GM21737 (cell line): ENCODE data around the gene FGF5.
"Not testable (repeated sequence)": the region's sequence is repeated elsewhere in the genome, so short reads cannot be mapped to it uniquely, and the experiment has no call there.

Experiments
- ATAC-seq: cut with Tn5 transposase; IDR thresholded peaks from one replicate; pipeline ENCODE4 v1.9.1; 2021; ENCODE audit warnings: mild to moderate bottlenecking, moderate library complexity; ENCODE audit not compliant: unreplicated experiment

Gene FGF5

GRCh38 chr4:80253510-80253909 lies 13.0 kb upstream of the FGF5 start:
- no peak for ATAC-seq

- no peak for ATAC-seq
These were observed 12.3 kb upstream of the FGF5 start for GRCh38 chr4:80254114-80254513.

- ATAC-seq, result no peak
These were observed 11.0 kb upstream of the FGF5 start for GRCh38 chr4:80255329-80256095.

- ATAC-seq, result no peak
These were observed 8.6 kb upstream of the FGF5 start for GRCh38 chr4:80257851-80258250.

GRCh38 chr4:80259012-80259411 lies 7.5 kb upstream of the FGF5 start:
- no peak for ATAC-seq

- ATAC-seq, result no peak
These were observed 6.6 kb upstream of the FGF5 start for GRCh38 chr4:80259817-80260216.

- no peak for ATAC-seq
These were observed 4.4 kb upstream of the FGF5 start for GRCh38 chr4:80261989-80262600.

- ATAC-seq, result no peak
These were observed 2.7 kb upstream of the FGF5 start for GRCh38 chr4:80263541-80264351.

- ATAC-seq, result no peak
These were observed 2.2 kb upstream of the FGF5 start for GRCh38 chr4:80264352-80264647.

- ATAC-seq, result no peak
These were observed 1.6 kb upstream of the FGF5 start for GRCh38 chr4:80264825-80265224.

GRCh38 chr4:80265571-80266252 lies 752 bp upstream of the FGF5 start:
- no peak for ATAC-seq

- ATAC-seq, result no peak
These were observed 477 bp downstream of the FGF5 start for GRCh38 chr4:80266902-80267380.

GRCh38 chr4:80268081-80268823 lies 1.8 kb downstream of the FGF5 start:
- no peak for ATAC-seq

GRCh38 chr4:80268936-80269335 lies 2.5 kb downstream of the FGF5 start:
- ATAC-seq, result no peak

GRCh38 chr4:80270321-80270720 lies 3.9 kb downstream of the FGF5 start:
- ATAC-seq, result no peak

GRCh38 chr4:80270868-80271267 lies 4.4 kb downstream of the FGF5 start:
- no peak for ATAC-seq

- no peak for ATAC-seq
These were observed 5.3 kb downstream of the FGF5 start for GRCh38 chr4:80271801-80272200.

- ATAC-seq, result no peak
These were observed 10.5 kb downstream of the FGF5 start for GRCh38 chr4:80276931-80277330.

- no peak for ATAC-seq
These were observed 13.3 kb downstream of the FGF5 start for GRCh38 chr4:80279751-80280150.

- ATAC-seq, result no peak
These were observed 20.0 kb downstream of the FGF5 start for GRCh38 chr4:80286451-80286850.

- ATAC-seq, result not testable (repeated sequence)
These were observed 24.2 kb downstream of the FGF5 start for GRCh38 chr4:80290665-80291064.
